WTC11 (cell line): ENCODE data around the gene ISLR. TPM values are rescaled to one million over a fixed set of nuclear protein-coding genes. Genes with fewer than 3 reads are reported as not detected.

ENCODE experiments used
- ATAC-seq: fragments of 200-7000 bp; cut with Tn5 transposase; 2 replicates; pipeline ENCODE4 v1.10.0; 2021; ENCODE audit warnings: mild to moderate bottlenecking, moderate library complexity
- CTCF ChIA-PET: fragments of 300-600 bp; sonication (Branson Sonifier 250); formaldehyde crosslinking; loops from one replicate; lab custom pipeline; 2021; ENCODE audit warnings: antibody characterized with exemption; lab: Charles Lee
- POLR2A ChIA-PET: fragments of 350-600 bp; sonication (Branson Sonifier 250); formaldehyde crosslinking; loops from one replicate; lab custom pipeline; 2021; ENCODE audit warnings: antibody characterized with exemption; lab: Charles Lee
- DNase-seq: peaks from one replicate; pipeline ENCODE4 v3.0.0; 2021; ENCODE audit warnings: low spot score
- H3K27ac Mint-ChIP-seq: 2 replicates; pipeline ENCODE4 v1.8.0; 2021; ENCODE audit warnings: mixed read lengths
- H3K27me3 Mint-ChIP-seq: 2 replicates; pipeline ENCODE4 v1.8.0; 2021; ENCODE audit warnings: low read depth, mild to moderate bottlenecking, moderate library complexity, mixed read lengths
- H3K36me3 Mint-ChIP-seq: 2 replicates; pipeline ENCODE4 v1.8.0; 2021; ENCODE audit warnings: mixed read lengths
- H3K4me1 Mint-ChIP-seq: 2 replicates; pipeline ENCODE4 v1.8.0; 2022; ENCODE audit warnings: mixed read lengths
- H3K4me3 Mint-ChIP-seq: 2 replicates; pipeline ENCODE4 v1.8.0; 2021; ENCODE audit warnings: mild to moderate bottlenecking, moderate library complexity, mixed read lengths
- H3K9me3 Mint-ChIP-seq: 2 replicates; pipeline ENCODE4 v1.8.0; 2021; ENCODE audit warnings: mixed read lengths
- ARID4B ChIP-seq: sonication (generic); formaldehyde crosslinking; IDR thresholded peaks from 2 replicates; pipeline ENCODE4 v1.8.0; 2023; ENCODE audit warnings: missing genetic modification reagents, mild to moderate bottlenecking, borderline replicate concordance
- E2F4 ChIP-seq: sonication (generic); formaldehyde crosslinking; IDR thresholded peaks from 2 replicates; pipeline ENCODE4 v1.8.1; 2022; ENCODE audit warnings: low read depth, mild to moderate bottlenecking, moderate library complexity, missing genetic modification reagents, borderline replicate concordance
- GABPB1 ChIP-seq: sonication (generic); formaldehyde crosslinking; IDR thresholded peaks from 2 replicates; pipeline ENCODE4 v1.8.1; 2023; ENCODE audit warnings: mild to moderate bottlenecking, missing genetic modification reagents
- GTF2I ChIP-seq: fragments of 250-450 bp; sonication (Bioruptor Pico); conservative IDR thresholded peaks from 2 replicates; pipeline ENCODE4 v1.4.0; 2021; ENCODE audit warnings: mild to moderate bottlenecking
- IRF1 ChIP-seq: sonication (generic); formaldehyde crosslinking; IDR thresholded peaks from 2 replicates; pipeline ENCODE4 v1.8.0; 2023; ENCODE audit warnings: missing genetic modification reagents
- JUN ChIP-seq: sonication (generic); formaldehyde crosslinking; IDR thresholded peaks from 2 replicates; pipeline ENCODE4 v1.8.0; 2023; ENCODE audit warnings: mild to moderate bottlenecking, missing genetic modification reagents
- NR3C1 ChIP-seq: sonication (generic); formaldehyde crosslinking; conservative IDR thresholded peaks from 2 replicates; pipeline ENCODE4 v1.8.1; 2023; ENCODE audit warnings: low read depth, mild to moderate bottlenecking, missing genetic modification reagents
- PRRX2 ChIP-seq: fragments of 250-450 bp; sonication (Bioruptor Pico); IDR thresholded peaks from 2 replicates; pipeline ENCODE4 v1.8.0; 2021; ENCODE audit warnings: mild to moderate bottlenecking
- TP53 ChIP-seq: sonication (generic); formaldehyde crosslinking; IDR thresholded peaks from 2 replicates; pipeline ENCODE4 v1.8.1; 2023; ENCODE audit warnings: mild to moderate bottlenecking, missing genetic modification reagents
- USF2 ChIP-seq: sonication (generic); formaldehyde crosslinking; IDR thresholded peaks from 2 replicates; pipeline ENCODE4 v1.8.1; 2023; ENCODE audit warnings: mild to moderate bottlenecking, missing genetic modification reagents, moderate library complexity
- ZNF232 ChIP-seq: sonication (generic); formaldehyde crosslinking; IDR thresholded peaks from 2 replicates; pipeline ENCODE4 v1.8.0; 2022; ENCODE audit warnings: mild to moderate bottlenecking, missing genetic modification reagents
- ZNF416 ChIP-seq: fragments of 250-450 bp; sonication (Bioruptor Pico); IDR thresholded peaks from 2 replicates; pipeline ENCODE4 v1.9.0; 2021; ENCODE audit warnings: mild to moderate bottlenecking, inconsistent platforms
- ZNF671 ChIP-seq: fragments of 250-450 bp; sonication (Bioruptor Pico); IDR thresholded peaks from 2 replicates; pipeline ENCODE4 v1.8.0; 2021; ENCODE audit warnings: mild to moderate bottlenecking
- total RNA-seq: library from RNA; stranded (reverse); gene quantifications from 3 replicates; pipeline ENCODE4 v1.2.3, GENCODE V29; 2021
- TF ChIP-seq, protein P1 (sequence below): sonication (generic); formaldehyde crosslinking; IDR thresholded peaks from 2 replicates; pipeline ENCODE4 v1.8.1; 2022; ENCODE audit warnings: mild to moderate bottlenecking, moderate library complexity, missing genetic modification reagents
- TF ChIP-seq, protein P2 (sequence below): sonication (generic); formaldehyde crosslinking; IDR thresholded peaks from 2 replicates; pipeline ENCODE4 v1.8.1; 2022; ENCODE audit warnings: low read depth, missing genetic modification reagents, borderline replicate concordance
- TF ChIP-seq, protein P3 (sequence below): sonication (generic); formaldehyde crosslinking; IDR thresholded peaks from 2 replicates; pipeline ENCODE4 v1.8.1; 2023; ENCODE audit warnings: mild to moderate bottlenecking, moderate library complexity, missing genetic modification reagents

The ISLR gene
- total RNA-seq, 1 experiment from 2014 or later: 0.63 TPM

GRCh38 chr15:74175271-74176191, 2.0 kb downstream of the ISLR start:
- POLR2A ChIA-PET: interaction anchor here (1.1 to 1.2 kb wide), 2 partner anchors 23 to 43 kb away, joined by 3 read pairs; no protein-coding TSS in a partner anchor
- H3K27ac Mint-ChIP-seq: peak overlapping the region; percentile 52; the same call in 1 of the 2 replicates
- CTCF ChIA-PET: interaction anchor here (0.7 to 3.8 kb wide), 12 partner anchors 27 to 210 kb away, joined by 3 to 21 read pairs (median 5); partner anchors contain the start of gene STRA6
- ATAC-seq (no peak), DNase-seq (peak; percentile 11)
- H3K27me3 Mint-ChIP-seq: peaks cover 3% of the 10 kb centered on the region; the same call in 1 of the 2 replicates
- H3K9me3 Mint-ChIP-seq: no peaks in the 10 kb centered on the region
- H3K4me1 Mint-ChIP-seq: peaks cover 55% of the 10 kb centered on the region
- no peak overlapping the region for H3K4me3 Mint-ChIP-seq
- no peak for TF ChIP-seq ARID4B (CRISPR knock-in tag)
- no peak for TF ChIP-seq TP53 (CRISPR knock-in tag)
- no peak for TF ChIP-seq IRF1 (CRISPR knock-in tag)
- TF ChIP-seq PRRX2 (CRISPR knock-in tag): no peak
- TF ChIP-seq NR3C1: no peak
- TF ChIP-seq JUN: no peak
- TF ChIP-seq ZNF671: no peak
- TF ChIP-seq, protein P1, sequence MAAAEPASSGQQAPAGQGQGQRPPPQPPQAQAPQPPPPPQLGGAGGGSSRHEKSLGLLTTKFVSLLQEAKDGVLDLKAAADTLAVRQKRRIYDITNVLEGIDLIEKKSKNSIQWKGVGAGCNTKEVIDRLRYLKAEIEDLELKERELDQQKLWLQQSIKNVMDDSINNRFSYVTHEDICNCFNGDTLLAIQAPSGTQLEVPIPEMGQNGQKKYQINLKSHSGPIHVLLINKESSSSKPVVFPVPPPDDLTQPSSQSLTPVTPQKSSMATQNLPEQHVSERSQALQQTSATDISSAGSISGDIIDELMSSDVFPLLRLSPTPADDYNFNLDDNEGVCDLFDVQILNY: no peak
- TF ChIP-seq ZNF232: no peak
- TF ChIP-seq GTF2I (CRISPR knock-in tag): no peak
- no peak for TF ChIP-seq USF2 (CRISPR knock-in tag)
- TF ChIP-seq, protein P2, sequence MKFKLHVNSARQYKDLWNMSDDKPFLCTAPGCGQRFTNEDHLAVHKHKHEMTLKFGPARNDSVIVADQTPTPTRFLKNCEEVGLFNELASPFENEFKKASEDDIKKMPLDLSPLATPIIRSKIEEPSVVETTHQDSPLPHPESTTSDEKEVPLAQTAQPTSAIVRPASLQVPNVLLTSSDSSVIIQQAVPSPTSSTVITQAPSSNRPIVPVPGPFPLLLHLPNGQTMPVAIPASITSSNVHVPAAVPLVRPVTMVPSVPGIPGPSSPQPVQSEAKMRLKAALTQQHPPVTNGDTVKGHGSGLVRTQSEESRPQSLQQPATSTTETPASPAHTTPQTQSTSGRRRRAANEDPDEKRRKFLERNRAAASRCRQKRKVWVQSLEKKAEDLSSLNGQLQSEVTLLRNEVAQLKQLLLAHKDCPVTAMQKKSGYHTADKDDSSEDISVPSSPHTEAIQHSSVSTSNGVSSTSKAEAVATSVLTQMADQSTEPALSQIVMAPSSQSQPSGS (CRISPR knock-in tag): no peak
- no peak for TF ChIP-seq ZNF416 (CRISPR knock-in tag)
- TF ChIP-seq, protein P3, sequence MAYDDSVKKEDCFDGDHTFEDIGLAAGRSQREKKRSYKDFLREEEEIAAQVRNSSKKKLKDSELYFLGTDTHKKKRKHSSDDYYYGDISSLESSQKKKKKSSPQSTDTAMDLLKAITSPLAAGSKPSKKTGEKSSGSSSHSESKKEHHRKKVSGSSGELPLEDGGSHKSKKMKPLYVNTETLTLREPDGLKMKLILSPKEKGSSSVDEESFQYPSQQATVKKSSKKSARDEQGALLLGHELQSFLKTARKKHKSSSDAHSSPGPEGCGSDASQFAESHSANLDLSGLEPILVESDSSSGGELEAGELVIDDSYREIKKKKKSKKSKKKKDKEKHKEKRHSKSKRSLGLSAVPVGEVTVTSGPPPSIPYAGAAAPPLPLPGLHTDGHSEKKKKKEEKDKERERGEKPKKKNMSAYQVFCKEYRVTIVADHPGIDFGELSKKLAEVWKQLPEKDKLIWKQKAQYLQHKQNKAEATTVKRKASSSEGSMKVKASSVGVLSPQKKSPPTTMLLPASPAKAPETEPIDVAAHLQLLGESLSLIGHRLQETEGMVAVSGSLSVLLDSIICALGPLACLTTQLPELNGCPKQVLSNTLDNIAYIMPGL: no peak
- no peak for TF ChIP-seq E2F4 (CRISPR knock-in tag)
- TF ChIP-seq GABPB1 (CRISPR knock-in tag): no peak
- peaks cover 3% of the 10 kb centered on the region; the same call in 1 of the 2 replicates for H3K36me3 Mint-ChIP-seq
